ENCODE results near the gene ANO1. TPM values are rescaled to one million over a fixed set of nuclear protein-coding genes. Genes with fewer than 3 reads are reported as not detected.

Gene ANO1
- total and polyA plus RNA-seq, 2 donors (not counting 1 experiment from before 2014, with no cell fraction given): not detected

- no peak overlapping the region for H3K9ac ChIP-seq (ENCODE audit: low read length)
- no peak overlapping the region for H2AFZ ChIP-seq (ENCODE audit: insufficient read depth, low read depth, low read length, poor library complexity, severe bottlenecking)
- intact Hi-C loops (cut with micrococcal nuclease): no loop called here
- 86% methylated on average over 3 of the region's 6 CpGs for WGBS (ENCODE audit: insufficient coverage)
- no peak overlapping the region for H3K27ac ChIP-seq (ENCODE audit: low read length in 2 of 2)
- Mint-ChIP-seq H3K4me1 (no peaks in the 10 kb centered on the region), H3K27ac (no peak overlapping the region), H3K4me3 (no peak overlapping the region), H3K9me3 (ENCODE audit: insufficient read depth) (no peaks in the 10 kb centered on the region), H3K27me3 (peaks cover 6% of the 10 kb centered on the region)
- no peak for DNase-seq
- ChIA-PET CTCF (no interaction called here), POLR2A (no interaction called here)
- H3K9me3 ChIP-seq (ENCODE audit: control extremely low read depth in 1 of 3, control insufficient read depth in 2 of 3, insufficient read depth in 1 of 3, low read length in 2 of 3): no peaks in the 10 kb centered on the region
- no peaks in the 10 kb centered on the region for H3K79me2 ChIP-seq (ENCODE audit: control insufficient read depth, insufficient read depth, low read length)
- H3K27me3 ChIP-seq (replicated peaks in 1 of 4; ENCODE audit: control extremely low read depth in 1 of 4, control insufficient read depth in 3 of 4, insufficient read depth in 4 of 4, low read length in 3 of 4): no peaks in the 10 kb centered on the region
- TF ChIP-seq EZH2 (IDR thresholded peaks at IDR 0.05; ENCODE audit: borderline replicate concordance, insufficient read depth, low read depth, low read length, poor library complexity, severe bottlenecking) (no peak), CTCF (IDR thresholded peaks at IDR 0.05) (no peak)
- no peak for ATAC-seq (ENCODE audit: low read depth)
- H4K20me1 ChIP-seq (ENCODE audit: control insufficient read depth, insufficient read depth, low read length, poor library complexity, severe bottlenecking): no peaks in the 10 kb centered on the region
- H3K4me1 ChIP-seq (ENCODE audit: control insufficient read depth in 2 of 2, insufficient read depth in 2 of 2, low read length in 2 of 2): no peaks in the 10 kb centered on the region
- no peak overlapping the region for H3K4me3 ChIP-seq (ENCODE audit: control extremely low read depth in 1 of 5, extremely low read depth in 1 of 5, insufficient read depth in 1 of 5, low read depth in 2 of 5, low read length in 4 of 5)
- H3K4me2 ChIP-seq (replicated peaks; ENCODE audit: low read depth, low read length, poor library complexity, severe bottlenecking): no peak overlapping the region
- no peaks in the 10 kb centered on the region for H3K36me3 ChIP-seq (replicated peaks in 1 of 2; ENCODE audit: control extremely low read depth in 1 of 2, control insufficient read depth in 1 of 2, extremely low read depth in 1 of 2, insufficient read depth in 2 of 2, low read length in 1 of 2)
These were observed 90.3 kb downstream of the ANO1 start for GRCh38 chr11:70168405-70168754.

GRCh38 chr11:70169127-70169526 lies 91.0 kb downstream of the ANO1 start:
- intact Hi-C loops (cut with micrococcal nuclease): no loop called here
- H3K36me3 ChIP-seq (replicated peaks in 1 of 2; ENCODE audit: control extremely low read depth in 1 of 2, control insufficient read depth in 1 of 2, extremely low read depth in 1 of 2, insufficient read depth in 2 of 2, low read length in 1 of 2): no peaks in the 10 kb centered on the region
- no peaks in the 10 kb centered on the region for H3K27me3 ChIP-seq (replicated peaks in 1 of 4; ENCODE audit: control extremely low read depth in 1 of 4, control insufficient read depth in 3 of 4, insufficient read depth in 4 of 4, low read length in 3 of 4)
- H3K27ac ChIP-seq (ENCODE audit: low read length in 2 of 2): no peak overlapping the region
- no peaks in the 10 kb centered on the region for H3K4me1 ChIP-seq (ENCODE audit: control insufficient read depth in 2 of 2, insufficient read depth in 2 of 2, low read length in 2 of 2)
- Mint-ChIP-seq H3K27me3 (peaks cover 6% of the 10 kb centered on the region), H3K4me3 (no peak overlapping the region), H3K4me1 (no peaks in the 10 kb centered on the region), H3K27ac (no peak overlapping the region), H3K9me3 (ENCODE audit: insufficient read depth) (no peaks in the 10 kb centered on the region)
- H3K4me2 ChIP-seq (replicated peaks; ENCODE audit: low read depth, low read length, poor library complexity, severe bottlenecking): no peak overlapping the region
- H3K4me3 ChIP-seq (ENCODE audit: control extremely low read depth in 1 of 5, extremely low read depth in 1 of 5, insufficient read depth in 1 of 5, low read depth in 2 of 5, low read length in 4 of 5): no peak overlapping the region
- ChIA-PET CTCF (no interaction called here), POLR2A (no interaction called here)
- 49% methylated on average over 9 of the region's 11 CpGs for WGBS (ENCODE audit: insufficient coverage)
- TF ChIP-seq EZH2 (IDR thresholded peaks at IDR 0.05; ENCODE audit: borderline replicate concordance, insufficient read depth, low read depth, low read length, poor library complexity, severe bottlenecking): no peak
- TF ChIP-seq CTCF (IDR thresholded peaks at IDR 0.05): no peak
- H3K9ac ChIP-seq (ENCODE audit: low read length): no peak overlapping the region
- H4K20me1 ChIP-seq (ENCODE audit: control insufficient read depth, insufficient read depth, low read length, poor library complexity, severe bottlenecking): no peaks in the 10 kb centered on the region
- H3K9me3 ChIP-seq (ENCODE audit: control extremely low read depth in 1 of 3, control insufficient read depth in 2 of 3, insufficient read depth in 1 of 3, low read length in 2 of 3): no peaks in the 10 kb centered on the region
- no peaks in the 10 kb centered on the region for H3K79me2 ChIP-seq (ENCODE audit: control insufficient read depth, insufficient read depth, low read length)
- DNase-seq: no peak
- no peak for ATAC-seq (ENCODE audit: low read depth)
- H2AFZ ChIP-seq (ENCODE audit: insufficient read depth, low read depth, low read length, poor library complexity, severe bottlenecking): no peak overlapping the region

Measured in B cell (primary cell).